Esophagus squamous epithelium (tissue), 5 donors: ENCODE results near the gene TAS2R4. TPM values are rescaled to one million over a fixed set of nuclear protein-coding genes. Genes with fewer than 3 reads are reported as not detected.
A peak's percentile ranks its signal among the peaks of the same experiment; 100 is the strongest.
"Not testable (repeated sequence)": the region's sequence is repeated elsewhere in the genome, so short reads cannot be mapped to it uniquely, and the experiment has no call there.

Experiments used
- DNase-seq: peaks from one replicate; lab custom pipeline; 2025; lab: John Stamatoyannopoulos, UW
- H3K27ac ChIP-seq, 4 donors: fragments of 200-600 bp; sonication (generic); one replicate each; pipeline ENCODE4 v1.5.1; 2016 to 2019; ENCODE audit warnings: mild to moderate bottlenecking in 1 of 4
- H3K27me3 ChIP-seq, 4 donors: fragments of 200-600 bp; sonication (generic); 1 replicate in 3 of 4; 2 replicates in 1 of 4; pipeline versions ENCODE4 v1.5.1 to v1.6.0; 2017 to 2021; ENCODE audit warnings: antibody characterized with exemption in 1 of 4
- H3K36me3 ChIP-seq, 3 donors: fragments of 200-600 bp; sonication (generic); one replicate each; pipeline ENCODE4 v1.5.1; 2016 to 2019
- H3K4me1 ChIP-seq, 3 donors: fragments of 200-600 bp; sonication (generic); one replicate each; pipeline ENCODE4 v1.5.1; 2017 to 2019
- H3K4me3 ChIP-seq, 4 donors: fragments of 200-600 bp; sonication (generic); 1 replicate in 3 of 4; 2 replicates in 1 of 4; pipeline ENCODE4 v1.5.1; 2016 to 2019; ENCODE audit warnings: mild to moderate bottlenecking in 2 of 4, moderate library complexity in 1 of 4
- H3K9me3 ChIP-seq, 3 donors: fragments of 200-600 bp; sonication (generic); one replicate each; pipeline ENCODE4 v1.5.1; 2016 to 2019
- CTCF ChIP-seq, 6 experiments: fragments of 450-650 bp in 4 of 6; fragments of 200-600 bp in 2 of 6; sonication (generic) in 2 of 6; IDR thresholded peaks; one replicate each; pipeline ENCODE4 v1.5.1; 2016 to 2019; ENCODE audit warnings: antibody characterized with exemption in 6 of 6, mild to moderate bottlenecking in 4 of 6, moderate library complexity in 4 of 6
- POLR2A ChIP-seq, 4 donors: fragments of 450-650 bp; IDR thresholded peaks; one replicate each; pipeline ENCODE4 v1.6.1; 2017; ENCODE audit warnings: antibody characterized with exemption in 4 of 4, mild to moderate bottlenecking in 4 of 4, moderate library complexity in 3 of 4
- WGBS, 2 donors: methylation state at CpG; one replicate each; pipeline ENCODE4 v1.1.5; 2018; 5-methylcytosine and 5-hydroxymethylcytosine counted together
- intact Hi-C: fragments of 100-400 bp; cut with DNase I; formaldehyde crosslinking; loops from one replicate; pipeline ENCODE4 v1.15.0; 2022
- total RNA-seq, 4 donors: library from RNA; depleted of rRNA; stranded (reverse); fragments of >200 nt; gene quantifications; one replicate each; pipeline ENCODE4 v1.1.0, GENCODE V29; 2016
- donor health status: DM: yes; HTN: yes; CAD: no.

Gene TAS2R4
- total RNA-seq, 4 donors from 2014 or later = 0.18 to 3.1 (median 1.3) TPM

- no peak overlapping the region for H3K27ac ChIP-seq
- H3K36me3 ChIP-seq = peaks cover 0 to 25% (median 0%) of the 10 kb centered on the region in 3 donors
- H3K4me3 ChIP-seq = no peak overlapping the region
- no peaks in the 10 kb centered on the region for H3K9me3 ChIP-seq
- no peaks in the 10 kb centered on the region for H3K27me3 ChIP-seq
- intact Hi-C loops = no loop called here
- no peaks in the 10 kb centered on the region for H3K4me1 ChIP-seq
- DNase-seq = no peak
- no peak for TF ChIP-seq POLR2A (IDR thresholded peaks at IDR 0.05)
- peak; percentile 16 to 73 (median 46) for TF ChIP-seq CTCF (IDR thresholded peaks at IDR 0.05)
- WGBS, 2 donors = 66 to 72% methylated on average over 13 of the region's 13 CpGs
Measured at GRCh38 chr7:141785706-141786552, 9.5 kb downstream of the TAS2R4 start.

- intact Hi-C loops = no loop called here
- WGBS, 2 donors = 42 to 85% methylated on average over 2 of the region's 2 CpGs
- TF ChIP-seq POLR2A (IDR thresholded peaks at IDR 0.05) (no peak), CTCF (IDR thresholded peaks at IDR 0.05) (no peak)
Measured at GRCh38 chr7:141788296-141788695, 11.8 kb downstream of the TAS2R4 start.

GRCh38 chr7:141789917-141790316, 13.4 kb downstream of the TAS2R4 start, which contains the start of gene TAS2R5:
Gene TAS2R5, plus strand, starts transcription at chr7:141790217. Its CDS starts 145 bp downstream, at chr7:141790362.
- Histone ChIP-seq H3K36me3 (peaks cover 0 to 34% (median 0%) of the 10 kb centered on the region in 3 donors), H3K4me1 (no peaks in the 10 kb centered on the region), H3K4me3 (no peak within 1 kb of the TSS), H3K27ac (no peak within 1 kb of the TSS), H3K9me3 (no peaks in the 10 kb centered on the region), H3K27me3 (no peaks in the 10 kb centered on the region)
- no peak for DNase-seq
- TF ChIP-seq POLR2A (IDR thresholded peaks at IDR 0.05) (no peak), CTCF (IDR thresholded peaks at IDR 0.05) (no peak)
- intact Hi-C loops = no loop called here
- 52 to 70% methylated on average over 3 to 4 of the region's 5 CpGs for WGBS, 2 donors

More at GRCh38 chr7:141788296-141788695, 11.8 kb downstream of the TAS2R4 start:
- H3K36me3 ChIP-seq = peaks cover 0 to 34% (median 0%) of the 10 kb centered on the region in 3 donors
- H3K4me3 ChIP-seq = no peak overlapping the region
- H3K27me3 ChIP-seq = no peaks in the 10 kb centered on the region
- no peak for DNase-seq
- no peak overlapping the region for H3K27ac ChIP-seq
- no peaks in the 10 kb centered on the region for H3K9me3 ChIP-seq
- no peaks in the 10 kb centered on the region for H3K4me1 ChIP-seq

- peaks cover 0 to 30% (median 0%) of the 10 kb centered on the region in 3 donors for H3K36me3 ChIP-seq
- no peaks in the 10 kb centered on the region for H3K4me1 ChIP-seq
- WGBS, 2 donors = 83 to 85% methylated on average over 2 of the region's 2 CpGs
- no peak overlapping the region for H3K27ac ChIP-seq
- H3K27me3 ChIP-seq = no peaks in the 10 kb centered on the region
- intact Hi-C loops = no loop called here
- DNase-seq = no peak
- no peaks in the 10 kb centered on the region for H3K9me3 ChIP-seq
- no peak overlapping the region for H3K4me3 ChIP-seq
- TF ChIP-seq CTCF (IDR thresholded peaks at IDR 0.05) (no peak), POLR2A (IDR thresholded peaks at IDR 0.05) (no peak)
Measured at GRCh38 chr7:141792526-141792925, 16.1 kb downstream of the TAS2R4 start.

GRCh38 chr7:141820067-141820466, 43.6 kb downstream of the TAS2R4 start:
- Histone ChIP-seq H3K36me3 (no peaks in the 10 kb centered on the region), H3K4me3 (no peak overlapping the region), H3K9me3 (peaks cover 0 to 37% (median 0%) of the 10 kb centered on the region in 3 donors), H3K27me3 (no peaks in the 10 kb centered on the region), H3K4me1 (no peaks in the 10 kb centered on the region), H3K27ac (no peak overlapping the region)
- TF ChIP-seq POLR2A (IDR thresholded peaks at IDR 0.05) (no peak), CTCF (IDR thresholded peaks at IDR 0.05) (no peak)
- no peak for DNase-seq
- 85 to 88% methylated on average over 1 of the region's 1 CpG for WGBS, 2 donors
- intact Hi-C loops = no loop called here

GRCh38 chr7:141822432-141822831, 46.0 kb downstream of the TAS2R4 start:
- H3K36me3 ChIP-seq, H3K4me1 ChIP-seq, H3K4me3 ChIP-seq, intact Hi-C loops, H3K27ac ChIP-seq, H3K27me3 ChIP-seq, DNase-seq: not testable (repeated sequence)
- H3K9me3 ChIP-seq = peaks cover 0 to 37% (median 0%) of the 10 kb centered on the region in 3 donors
